H1 (cell line): ENCODE data around the gene KATNA1. TPM values are rescaled to one million over a fixed set of nuclear protein-coding genes. Genes with fewer than 3 reads are reported as not detected.

Experiments used
- CTCF ChIA-PET: fragments of 300-600 bp; sonication (Branson Sonifier 250); formaldehyde crosslinking; loops from one replicate; lab custom pipeline; 2021; ENCODE audit not compliant: partially characterized antibody; lab: Charles Lee
- POLR2A ChIA-PET: fragments of 300-600 bp; sonication (Branson Sonifier 250); formaldehyde crosslinking; loops from one replicate; lab custom pipeline; 2021; ENCODE audit warnings: inconsistent platforms; ENCODE audit not compliant: partially characterized antibody; lab: Charles Lee
- DNase-seq, 2 experiments: peaks; one replicate each; pipeline versions ENCODE4 v3.0.0 to v3.0.0-alpha.2; 2010 to 2022; ENCODE audit warnings: low spot score in 2 of 2, low read depth in 1 of 2, mixed read lengths in 1 of 2
- FAIRE-seq: peaks from 2 replicates; lab custom pipeline; 2011; peaks lifted over from hg19 to GRCh38; lab: Jason Lieb, UNC
- H2AFZ ChIP-seq: 2 replicates; pipeline ENCODE4 v1.8.1; 2012; ENCODE audit warnings: low read length, inconsistent platforms
- H2AK5ac ChIP-seq: 2 replicates; pipeline ENCODE4 v1.6.1; 2013; ENCODE audit warnings: low read depth, low read length
- H2BK120ac ChIP-seq: replicated peaks from 2 replicates; pipeline ENCODE3; 2013; ENCODE audit warnings: low read depth, low read length, inconsistent platforms
- H2BK12ac ChIP-seq: 2 replicates; pipeline ENCODE4 v1.6.1; 2013; ENCODE audit warnings: low read depth, low read length
- H2BK15ac ChIP-seq: 2 replicates; pipeline ENCODE4 v1.6.1; 2013; ENCODE audit warnings: low read length
- H2BK20ac ChIP-seq: 2 replicates; pipeline ENCODE4 v1.6.1; 2013; ENCODE audit warnings: low read length
- H2BK5ac ChIP-seq: 2 replicates; pipeline ENCODE4 v1.6.1; 2013; ENCODE audit warnings: low read depth, low read length
- H3K14ac ChIP-seq: 2 replicates; pipeline ENCODE4 v1.6.1; 2013; ENCODE audit warnings: inconsistent platforms; ENCODE audit not compliant: insufficient read length
- H3K18ac ChIP-seq: 2 replicates; pipeline ENCODE4 v1.6.1; 2013; ENCODE audit warnings: low read length; ENCODE audit errors: extremely low read depth
- H3K23ac ChIP-seq: 2 replicates; pipeline ENCODE4 v1.6.1; 2013; ENCODE audit warnings: inconsistent platforms; ENCODE audit not compliant: insufficient read length
- H3K23me2 ChIP-seq: 2 replicates; pipeline ENCODE4 v1.6.1; 2013; ENCODE audit warnings: low read depth, low read length
- H3K27ac ChIP-seq: 2 replicates; pipeline ENCODE4 v1.6.1; 2011; ENCODE audit warnings: low read depth, low read length, inconsistent platforms
- H3K27me3 ChIP-seq, 4 experiments: replicated peaks in 1 of 4; 1 replicate in 1 of 4; 2 replicates in 3 of 4; pipeline versions ENCODE4 v1.6.1 to v1.8.1; 2011 to 2013; ENCODE audit warnings: low read length in 3 of 4, mild to moderate bottlenecking in 3 of 4, inconsistent platforms in 2 of 4, mixed read lengths in 2 of 4, moderate library complexity in 1 of 4; ENCODE audit not compliant: control insufficient read depth in 3 of 4, insufficient read depth in 3 of 4; ENCODE audit errors: extremely low read depth in 1 of 4
- H3K36me3 ChIP-seq, 4 experiments: 2 replicates each; pipeline versions ENCODE4 v1.6.1 to v1.8.1; 2011 to 2013; ENCODE audit warnings: mild to moderate bottlenecking in 4 of 4, low read length in 3 of 4, moderate library complexity in 2 of 4, control low read depth in 1 of 4, inconsistent platforms in 1 of 4; ENCODE audit not compliant: insufficient read depth in 4 of 4, control insufficient read depth in 2 of 4
- H3K4ac ChIP-seq: replicated peaks from 2 replicates; pipeline ENCODE3; 2013; ENCODE audit warnings: low read length, low read depth, mixed read lengths, inconsistent platforms; ENCODE audit not compliant: insufficient read length
- H3K4me1 ChIP-seq, 4 experiments: replicated peaks in 1 of 4; 1 replicate in 1 of 4; 2 replicates in 3 of 4; pipeline versions ENCODE4 v1.6.1 to v1.8.1; 2011 to 2013; ENCODE audit warnings: low read length in 3 of 4, inconsistent platforms in 2 of 4, mixed read lengths in 1 of 4; ENCODE audit not compliant: insufficient read depth in 4 of 4, control insufficient read depth in 3 of 4
- H3K4me2 ChIP-seq, 2 experiments: 2 replicates each; pipeline versions ENCODE4 v1.6.1 to v1.8.1; 2011 to 2013; ENCODE audit warnings: low read depth in 2 of 2, low read length in 2 of 2, control low read depth in 1 of 2, inconsistent platforms in 1 of 2, mild to moderate bottlenecking in 1 of 2; ENCODE audit not compliant: insufficient read depth in 1 of 2
- H3K4me3 ChIP-seq, 4 experiments: fragments of 200-600, 300-600 bp in 1 of 4; sonication (generic), shearing (Covaris generic), sonication (Bioruptor Twin) in 1 of 4; 2 replicates each; pipeline versions ENCODE4 v1.5.1 to v1.8.1; 2011 to 2016; ENCODE audit warnings: low read length in 4 of 4, low read depth in 3 of 4, control low read depth in 2 of 4, inconsistent platforms in 2 of 4, mild to moderate bottlenecking in 2 of 4, mixed read lengths in 1 of 4, moderate library complexity in 1 of 4; ENCODE audit not compliant: insufficient read depth in 2 of 4; ENCODE audit errors: extremely low read depth in 1 of 4
- H3K56ac ChIP-seq: replicated peaks from 2 replicates; pipeline ENCODE3; 2013; ENCODE audit warnings: low read depth, mild to moderate bottlenecking, mixed read lengths, low read length, inconsistent platforms; ENCODE audit not compliant: insufficient read length
- H3K79me1 ChIP-seq: 2 replicates; pipeline ENCODE4 v1.6.1; 2013; ENCODE audit warnings: low read depth, low read length, control low read depth
- H3K79me2 ChIP-seq, 2 experiments: 2 replicates each; pipeline versions ENCODE4 v1.6.1 to v1.8.1; 2012 to 2013; ENCODE audit warnings: low read length in 2 of 2, mild to moderate bottlenecking in 2 of 2, inconsistent platforms in 1 of 2; ENCODE audit not compliant: insufficient read depth in 2 of 2, control insufficient read depth in 1 of 2
- H3K9ac ChIP-seq, 4 experiments: replicated peaks in 1 of 4; 1 replicate in 1 of 4; 2 replicates in 3 of 4; pipeline versions ENCODE4 v1.6.1 to v1.8.1; 2011 to 2013; ENCODE audit warnings: low read depth in 3 of 4, low read length in 3 of 4, control low read depth in 2 of 4, mild to moderate bottlenecking in 2 of 4, moderate library complexity in 2 of 4, inconsistent platforms in 1 of 4; ENCODE audit errors: extremely low read depth in 1 of 4
- H3K9me3 ChIP-seq, 2 experiments: 2 replicates each; pipeline versions ENCODE4 v1.6.1 to v1.8.1; 2012 to 2013; ENCODE audit warnings: mild to moderate bottlenecking in 2 of 2, moderate library complexity in 2 of 2, control low read depth in 1 of 2, inconsistent platforms in 1 of 2, low read depth in 1 of 2, low read length in 1 of 2, mixed read lengths in 1 of 2; ENCODE audit not compliant: insufficient read depth in 2 of 2
- H4K20me1 ChIP-seq, 2 experiments: replicated peaks in 1 of 2; 2 replicates each; pipeline versions ENCODE3 to v1.8.1; 2011 to 2013; ENCODE audit warnings: inconsistent platforms in 2 of 2, low read length in 2 of 2, mild to moderate bottlenecking in 1 of 2; ENCODE audit not compliant: insufficient read depth in 2 of 2, control insufficient read depth in 1 of 2
- H4K5ac ChIP-seq: 2 replicates; pipeline ENCODE4 v1.6.1; 2013; ENCODE audit warnings: low read length, low read depth, mixed read lengths, inconsistent platforms; ENCODE audit not compliant: insufficient read length
- H4K8ac ChIP-seq: 2 replicates; pipeline ENCODE4 v1.8.0; 2013; ENCODE audit warnings: mild to moderate bottlenecking, moderate library complexity, low read length, inconsistent platforms; ENCODE audit not compliant: insufficient read depth; ENCODE audit errors: extremely low read depth
- H4K91ac ChIP-seq: replicated peaks from 2 replicates; pipeline ENCODE3; 2013; ENCODE audit warnings: low read length, mixed read lengths, inconsistent platforms; ENCODE audit not compliant: insufficient read length
- ASH2L ChIP-seq: fragments of 200-600, 300-600 bp; sonication (generic); IDR thresholded peaks from one replicate; pipeline ENCODE4 v1.7.1; 2017; ENCODE audit warnings: low read length
- CEBPB ChIP-seq: IDR thresholded peaks from 2 replicates; pipeline ENCODE4 v1.6.1; 2012; ENCODE audit warnings: low read depth, low read length
- CTCF ChIP-seq, 3 experiments: IDR thresholded peaks; 1 replicate in 2 of 3; 2 replicates in 1 of 3; pipeline versions ENCODE4 v1.5.1 to v1.6.1; 2011; ENCODE audit warnings: low read length in 3 of 3, mild to moderate bottlenecking in 3 of 3, inconsistent platforms in 2 of 3, low read depth in 1 of 3, moderate library complexity in 1 of 3; ENCODE audit not compliant: insufficient read depth in 1 of 3; ENCODE audit errors: control extremely low read depth in 1 of 3
- HDAC2 ChIP-seq, 2 experiments: fragments of 300-600 bp in 1 of 2; sonication (generic) in 1 of 2; IDR thresholded peaks; 2 replicates each; pipeline ENCODE4 v1.6.1; 2011 to 2012; ENCODE audit warnings: low read depth in 2 of 2, low read length in 2 of 2, mild to moderate bottlenecking in 2 of 2, moderate library complexity in 2 of 2, borderline replicate concordance in 1 of 2, inconsistent platforms in 1 of 2
- POLR2AphosphoS5 ChIP-seq: IDR thresholded peaks from 2 replicates; pipeline ENCODE4 v1.6.1; 2011; ENCODE audit warnings: low read depth, low read length
- RBBP5 ChIP-seq: IDR thresholded peaks from 2 replicates; pipeline ENCODE4 v1.7.1; 2012; ENCODE audit warnings: low read depth, mild to moderate bottlenecking, inconsistent platforms, low read length, moderate library complexity, borderline replicate concordance
- SIRT6 ChIP-seq: IDR thresholded peaks from one replicate; pipeline ENCODE4 v1.7.1; 2012; ENCODE audit warnings: low read length, inconsistent platforms
- WGBS, 2 experiments: shearing (Covaris generic) in 1 of 2; methylation state at CpG; one replicate each; pipeline versions ENCODE4 v1.1.6 to v1.1.7; 2013 to 2015; ENCODE audit warnings: low lambda C conversion rate in 2 of 2, mixed read lengths in 2 of 2, inconsistent platforms in 1 of 2, low coverage in 1 of 2, missing lambda C conversion rate in 1 of 2; ENCODE audit not compliant: insufficient replicate concordance in 2 of 2, insufficient coverage in 1 of 2, insufficient read length in 1 of 2; ENCODE audit errors: extremely low coverage in 1 of 2, missing lambda C conversion rate in 1 of 2; 5-methylcytosine and 5-hydroxymethylcytosine counted together
- polyA plus RNA-seq, 7 experiments: library from polyadenylated mRNA; depleted of rRNA in 3 of 7; stranded (reverse) in 5 of 7; unstranded in 2 of 7; fragments of >200 nt in 5 of 7; fragments of 200-250 nt in 2 of 7; gene quantifications; 1 replicate in 5 of 7; 2 replicates in 1 of 7; 4 replicates in 1 of 7; pipeline versions ENCODE4 v1.2.1 to v1.2.3, GENCODE V29; 2011 to 2013; ENCODE audit warnings: missing spikeins in 2 of 7, mixed read lengths in 2 of 7
- total RNA-seq: library from RNA; stranded (reverse); fragmentation: NEBNext Ultra II Directional; extraction: Animal tissue kit (Norgen Biotek cat#: 25700); gene quantifications from 2 replicates; pipeline ENCODE4 v1.2.1, GENCODE V29; 2021

The KATNA1 gene
- total and polyA plus RNA-seq, 2 of the 8 experiments (the other 6 are each of a cell fraction or from before 2014, with no cell fraction given), result 7.6 to 20.3 TPM

DNA sequence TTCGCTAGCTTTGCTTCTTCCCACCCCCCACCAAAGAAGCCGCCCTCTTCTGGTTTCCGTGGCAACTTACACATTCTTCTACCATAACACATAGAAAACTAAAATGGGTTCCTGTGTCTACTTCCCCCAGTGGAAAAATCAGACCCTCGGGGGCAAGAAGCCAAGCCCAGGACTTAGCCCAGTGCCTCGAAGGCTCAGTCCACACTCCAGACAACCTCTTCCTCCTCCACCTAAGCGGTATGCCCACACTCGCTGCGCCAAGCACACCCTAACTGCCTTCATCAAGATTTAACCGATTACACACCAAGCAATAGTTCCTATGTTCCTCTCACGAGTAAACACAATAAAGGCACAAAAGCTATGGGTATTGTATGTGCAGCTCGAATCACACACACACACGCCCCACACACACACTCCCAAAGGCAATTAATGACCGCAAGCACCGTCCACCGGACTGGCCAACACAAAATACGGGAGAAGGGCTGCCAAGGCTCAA lies 103.2 kb downstream of the KATNA1 start:
- Histone ChIP-seq H3K14ac (no peak overlapping the region), H3K27ac (peak overlapping the region; percentile 88), H3K23me2 (peaks cover 7% of the 10 kb centered on the region; the same call in 1 of the 2 replicates), H4K5ac (peak overlapping the region; percentile 8), H3K36me3 (peaks cover 0 to 7% (median 2%) of the 10 kb centered on the region in 4 experiments; a peak in 3 of 8 replicates), H4K8ac (peak overlapping the region; percentile 99; the same call in 1 of the 2 replicates), H2BK15ac (peak overlapping the region; percentile 55; the same call in 1 of the 2 replicates), H3K79me2 (peaks cover 13 to 45% of the 10 kb centered on the region in 2 experiments), H2BK5ac (peak overlapping the region; percentile 97), H2AK5ac (peak overlapping the region; percentile 91; the same call in 1 of the 2 replicates), H3K79me1 (no peaks in the 10 kb centered on the region; the same call in 1 of the 2 replicates), H3K27me3 (no peaks in the 10 kb centered on the region), H4K20me1 (peaks cover 0 to 2% of the 10 kb centered on the region in 2 experiments), H2AFZ (peak overlapping the region; percentile 27; the same call in 1 of the 2 replicates), H3K4ac (peak overlapping the region; percentile 4), H3K4me1 (no peaks in the 10 kb centered on the region; a peak in 1 of 7 replicates), H3K4me2 (peak overlapping the region; percentile 80 to 98), H3K56ac (peak overlapping the region; percentile 5), H2BK20ac (no peak overlapping the region), H3K9ac (peak overlapping the region; percentile 91 to 94 (median 92)), H3K18ac (peak overlapping the region; percentile 48; the same call in 1 of the 2 replicates), H3K4me3 (peak overlapping the region; percentile 86 to 98 (median 94)), H4K91ac (peak overlapping the region; percentile 91), H2BK12ac (peak overlapping the region; percentile 96; the same call in 1 of the 2 replicates), H3K23ac (no peak overlapping the region), H2BK120ac (peak overlapping the region; percentile 3), H3K9me3 (no peaks in the 10 kb centered on the region)
- ChIA-PET CTCF (interaction anchor here (0.6 to 8.9 kb wide), 11 partner anchors 9 to 1140 kb away, joined by 3 to 108 read pairs (median 3); partner anchors contain the start of gene GINM1), POLR2A (interaction anchor here (0.8 to 3.2 kb wide), 6 partner anchors 18 to 228 kb away, joined by 3 to 25 read pairs (median 3); partner anchors contain the start of genes GINM1, LATS1 and TAB2)
- WGBS, 2 experiments, result 1% methylated on average over 16 of the region's 16 CpGs; no CpG with 5 or more reads in 1 of the 2 experiments
- DNase-seq, result no peak
- FAIRE-seq, result no peak
- no peak for TF ChIP-seq SIRT6
- TF ChIP-seq RBBP5, result no peak
- TF ChIP-seq CEBPB, result no peak
- TF ChIP-seq CTCF (IDR thresholded peaks at IDR 0.05; ENCODE audit: control extremely low read depth in 1 of 3, insufficient read depth in 1 of 3, low read depth in 1 of 3, low read length in 3 of 3), result peak in 1 of 3 experiments; percentile 8; a peak in 1 of 4 replicates
- no peak for TF ChIP-seq HDAC2 (IDR thresholded peaks at IDR 0.05; ENCODE audit: borderline replicate concordance in 1 of 2, low read depth in 2 of 2, low read length in 2 of 2)
- no peak for TF ChIP-seq POLR2AphosphoS5
- no peak for TF ChIP-seq ASH2L
